Measurements from ENCODE around the gene SQSTM1.

- no peak for TF ChIP-seq CTCF (IDR thresholded peaks at IDR 0.05)
- TF ChIP-seq EP300 (IDR thresholded peaks at IDR 0.05) = no peak
These were observed 54.0 kb downstream of the SQSTM1 start for GRCh38 chr5:179874536-179875292.

All from tibial nerve (tissue), 4 donors.